Dedifferentiated amniotic fluid mesenchymal stem cell (primary cell): ENCODE data around the gene C17orf58.
"Not testable (repeated sequence)": the region's sequence is repeated elsewhere in the genome, so short reads cannot be mapped to it uniquely, and the experiment has no call there.

ENCODE experiments used
- DNase-seq: peaks from one replicate; pipeline ENCODE4 v3.0.0-alpha.2; 2016; ENCODE audit errors: extremely low spot score

The C17orf58 gene

GRCh38 chr17:68004201-68004600 is 7.9 kb upstream of the C17orf58 start:
- DNase-seq: no peak

- DNase-seq: no peak
These were observed 3.1 kb upstream of the C17orf58 start for GRCh38 chr17:67999291-67999911.

GRCh38 chr17:67998466-67998865 is 2.2 kb upstream of the C17orf58 start:
- no peak for DNase-seq

GRCh38 chr17:67995570-67996263 is 552 bp downstream of the C17orf58 start:
- no peak for DNase-seq

- no peak for DNase-seq
These were observed 1.3 kb downstream of the C17orf58 start for GRCh38 chr17:67994817-67995569.

GRCh38 chr17:67993998-67994361 is 2.3 kb downstream of the C17orf58 start:
- no peak for DNase-seq

- DNase-seq: peak; percentile 62
These were observed 2.9 kb downstream of the C17orf58 start for GRCh38 chr17:67993153-67993997.

GRCh38 chr17:67992548-67993152 is 3.6 kb downstream of the C17orf58 start:
- no peak for DNase-seq

GRCh38 chr17:67990909-67991308 is 5.4 kb downstream of the C17orf58 start:
- no peak for DNase-seq

GRCh38 chr17:67983383-67983688 is 12.9 kb downstream of the C17orf58 start:
- DNase-seq: no peak

GRCh38 chr17:67982686-67983382 is 13.4 kb downstream of the C17orf58 start:
- DNase-seq: no peak

GRCh38 chr17:67982034-67982640 is 14.1 kb downstream of the C17orf58 start:
- DNase-seq: no peak

GRCh38 chr17:67980883-67981282 is 15.4 kb downstream of the C17orf58 start:
- not testable (repeated sequence) for DNase-seq

GRCh38 chr17:67980456-67980855 is 15.8 kb downstream of the C17orf58 start:
- no peak for DNase-seq

- DNase-seq: not testable (repeated sequence)
These were observed 20.0 kb downstream of the C17orf58 start for GRCh38 chr17:67976306-67976705.

- no peak for DNase-seq
These were observed 21.6 kb downstream of the C17orf58 start for GRCh38 chr17:67974598-67975066.

GRCh38 chr17:67974185-67974584 is 22.1 kb downstream of the C17orf58 start:
- no peak for DNase-seq

GRCh38 chr17:67970783-67971182 is 25.5 kb downstream of the C17orf58 start:
- no peak for DNase-seq

- DNase-seq: peak; percentile 73
These were observed 33.1 kb downstream of the C17orf58 start for GRCh38 chr17:67963145-67963572.

GRCh38 chr17:67962156-67962555 is 34.1 kb downstream of the C17orf58 start:
- DNase-seq: not testable (repeated sequence)
